Endodermal cell (in vitro differentiated cells): ENCODE data around the gene NCK1. TPM values are rescaled to one million over a fixed set of nuclear protein-coding genes. Genes with fewer than 3 reads are reported as not detected.

ENCODE experiments used
- DNase-seq: peaks from one replicate; pipeline ENCODE4 v3.0.0-alpha.2; 2017
- H3K27ac ChIP-seq: 2 replicates; pipeline ENCODE4 v1.5.1; 2013; ENCODE audit warnings: mild to moderate bottlenecking, low read depth, low read length, moderate library complexity
- H3K27me3 ChIP-seq: 2 replicates; pipeline ENCODE4 v1.6.1; 2013; ENCODE audit warnings: mild to moderate bottlenecking, low read length, moderate library complexity; ENCODE audit not compliant: insufficient read depth, control insufficient read depth, poor library complexity, severe bottlenecking
- H3K36me3 ChIP-seq: 2 replicates; pipeline ENCODE4 v1.7.0; 2013; ENCODE audit warnings: mild to moderate bottlenecking, low read length, moderate library complexity; ENCODE audit not compliant: control insufficient read depth, insufficient read depth
- H3K4me1 ChIP-seq: one replicate; pipeline ENCODE4 v1.7.0; 2013; ENCODE audit warnings: low read length; ENCODE audit not compliant: control insufficient read depth, insufficient read depth
- H3K4me3 ChIP-seq: 2 replicates; pipeline ENCODE4 v1.5.1; 2013; ENCODE audit warnings: mild to moderate bottlenecking, low read length, moderate library complexity
- H3K9ac ChIP-seq: 2 replicates; pipeline ENCODE4 v1.6.1; 2013; ENCODE audit warnings: mild to moderate bottlenecking, low read length, moderate library complexity; ENCODE audit not compliant: poor library complexity, severe bottlenecking; ENCODE audit errors: extremely low read depth
- H3K9me3 ChIP-seq: 2 replicates; pipeline ENCODE4 v1.6.1; 2013; ENCODE audit warnings: mild to moderate bottlenecking, low read length, moderate library complexity; ENCODE audit not compliant: control insufficient read depth
- H3K27ac Mint-ChIP-seq: 2 replicates; pipeline ENCODE4 v1.8.0; 2020; ENCODE audit warnings: mixed read lengths
- H3K27me3 Mint-ChIP-seq: 2 replicates; pipeline ENCODE4 v1.8.0; 2021; ENCODE audit warnings: mild to moderate bottlenecking, mixed read lengths; ENCODE audit not compliant: insufficient read depth
- H3K36me3 Mint-ChIP-seq: 2 replicates; pipeline ENCODE4 v1.8.0; 2020; ENCODE audit warnings: low read depth, mixed read lengths
- H3K4me1 Mint-ChIP-seq: 2 replicates; pipeline ENCODE4 v1.8.0; 2020; ENCODE audit warnings: mixed read lengths
- H3K4me3 Mint-ChIP-seq: 2 replicates; pipeline ENCODE4 v1.8.0; 2020; ENCODE audit warnings: mild to moderate bottlenecking, moderate library complexity, mixed read lengths
- H3K9me3 Mint-ChIP-seq: 2 replicates; pipeline ENCODE4 v1.8.0; 2020; ENCODE audit warnings: mild to moderate bottlenecking, mixed read lengths
- CTCF ChIP-seq: fragments of 200-600 bp; sonication (generic); conservative IDR thresholded peaks from 2 replicates; pipeline ENCODE4 v1.5.0; 2021; ENCODE audit warnings: antibody characterized with exemption, mild to moderate bottlenecking
- WGBS, 2 experiments: methylation state at CpG; one replicate each; pipeline versions ENCODE4 v1.1.5 to v1.1.7; 2013; ENCODE audit warnings: missing lambda C conversion rate in 2 of 2, mixed read lengths in 1 of 2; ENCODE audit not compliant: insufficient coverage in 1 of 2, insufficient read length in 1 of 2; 5-methylcytosine and 5-hydroxymethylcytosine counted together
- total RNA-seq, 2 donors: library from RNA; stranded (reverse); fragmentation: NEBNext Ultra II Directional in 1 of 2; extraction: Animal tissue kit (Norgen Biotek cat#: 25700) in 1 of 2; gene quantifications; 2 replicates in 1 of 2; 3 replicates in 1 of 2; pipeline ENCODE4 v1.2.1, GENCODE V29; 2021

NCK1 gene
- total RNA-seq, 2 donors from 2014 or later, result 24.5 to 28.9 TPM

- no peak overlapping the region for H3K9ac ChIP-seq
- no peaks in the 10 kb centered on the region for H3K27me3 ChIP-seq
- WGBS, 2 experiments, result 80 to 94% methylated on average over 1 to 4 of the region's 4 CpGs
- peaks cover 26% of the 10 kb centered on the region for H3K36me3 Mint-ChIP-seq
- no peak overlapping the region for H3K4me3 ChIP-seq
- H3K27ac Mint-ChIP-seq, result no peak overlapping the region
- H3K4me1 ChIP-seq, result no peaks in the 10 kb centered on the region
- H3K36me3 ChIP-seq, result peaks cover 16% of the 10 kb centered on the region
- H3K9me3 ChIP-seq, result no peaks in the 10 kb centered on the region
- no peaks in the 10 kb centered on the region for H3K27me3 Mint-ChIP-seq
- no peak overlapping the region for H3K27ac ChIP-seq
- H3K4me1 Mint-ChIP-seq, result no peaks in the 10 kb centered on the region
- TF ChIP-seq CTCF, result no peak
- no peaks in the 10 kb centered on the region for H3K9me3 Mint-ChIP-seq
- DNase-seq, result no peak
- no peak overlapping the region for H3K4me3 Mint-ChIP-seq
Measured at GRCh38 chr3:136929977-136930670, 68.1 kb downstream of the NCK1 start.

GRCh38 chr3:136931606-136932005, 69.6 kb downstream of the NCK1 start:
- WGBS, 2 experiments, result 93 to 94% methylated on average over 3 to 4 of the region's 4 CpGs

GRCh38 chr3:136932523-136932922, 70.5 kb downstream of the NCK1 start:
- Histone ChIP-seq H3K9ac (no peak overlapping the region), H3K27ac (no peak overlapping the region), H3K36me3 (peaks cover 22% of the 10 kb centered on the region), H3K4me3 (no peak overlapping the region), H3K4me1 (no peaks in the 10 kb centered on the region), H3K9me3 (peaks cover 12% of the 10 kb centered on the region), H3K27me3 (no peaks in the 10 kb centered on the region)
- no peaks in the 10 kb centered on the region for H3K27me3 Mint-ChIP-seq
- H3K27ac Mint-ChIP-seq, result no peak overlapping the region
- DNase-seq, result no peak
- H3K4me1 Mint-ChIP-seq, result no peaks in the 10 kb centered on the region
- TF ChIP-seq CTCF, result no peak
- 100% methylated on average over 1 of the region's 1 CpG; no CpG with 5 or more reads in 1 of the 2 experiments for WGBS, 2 experiments
- H3K4me3 Mint-ChIP-seq, result no peak overlapping the region
- H3K9me3 Mint-ChIP-seq, result peaks cover 9% of the 10 kb centered on the region
- peaks cover 43% of the 10 kb centered on the region for H3K36me3 Mint-ChIP-seq

More at GRCh38 chr3:136931606-136932005, 69.6 kb downstream of the NCK1 start:
- DNase-seq, result no peak
- Histone ChIP-seq H3K9ac (no peak overlapping the region), H3K9me3 (peaks cover 5% of the 10 kb centered on the region), H3K36me3 (peaks cover 20% of the 10 kb centered on the region), H3K27me3 (no peaks in the 10 kb centered on the region), H3K27ac (no peak overlapping the region), H3K4me1 (no peaks in the 10 kb centered on the region), H3K4me3 (no peak overlapping the region)
- H3K4me1 Mint-ChIP-seq, result no peaks in the 10 kb centered on the region
- peaks cover 39% of the 10 kb centered on the region for H3K36me3 Mint-ChIP-seq
- H3K4me3 Mint-ChIP-seq, result no peak overlapping the region
- no peak for TF ChIP-seq CTCF
- no peaks in the 10 kb centered on the region for H3K27me3 Mint-ChIP-seq
- no peak overlapping the region for H3K27ac Mint-ChIP-seq
- peaks cover 5% of the 10 kb centered on the region for H3K9me3 Mint-ChIP-seq
